Calu3 (cell line): ENCODE data around the gene RASGRF2. TPM values are rescaled to one million over a fixed set of nuclear protein-coding genes. Genes with fewer than 3 reads are reported as not detected.
"Not testable (repeated sequence)": the region's sequence is repeated elsewhere in the genome, so short reads cannot be mapped to it uniquely, and the experiment has no call there.

ENCODE experiments used
- BruUV-seq: library from RNA; stranded (reverse); fragments of 400-500 nt; replicated peaks from 2 replicates; lab custom pipeline; 2021; lab: Mats Ljungman, UMichigan
- CTCF ChIA-PET: fragments of 300-600 bp; sonication (Branson Sonifier 250); formaldehyde crosslinking; loops from one replicate; lab custom pipeline; 2022; ENCODE audit warnings: antibody characterized with exemption; lab: Charles Lee
- DNase-seq: peaks from one replicate; pipeline ENCODE4 v3.0.0; 2022
- H3K27ac Mint-ChIP-seq: one replicate; pipeline ENCODE4 v1.8.0; 2022; ENCODE audit warnings: mixed read lengths; ENCODE audit not compliant: unreplicated experiment
- H3K27me3 Mint-ChIP-seq: one replicate; pipeline ENCODE4 v1.8.0; 2022; ENCODE audit warnings: mixed read lengths; ENCODE audit not compliant: unreplicated experiment
- H3K36me3 Mint-ChIP-seq: one replicate; pipeline ENCODE4 v1.8.0; 2022; ENCODE audit warnings: mild to moderate bottlenecking, moderate library complexity, mixed read lengths; ENCODE audit not compliant: insufficient read depth, unreplicated experiment
- H3K4me1 Mint-ChIP-seq: one replicate; pipeline ENCODE4 v1.8.0; 2022; ENCODE audit warnings: mild to moderate bottlenecking, low read depth, mixed read lengths; ENCODE audit not compliant: unreplicated experiment
- H3K4me3 Mint-ChIP-seq: one replicate; pipeline ENCODE4 v1.8.0; 2022; ENCODE audit warnings: mild to moderate bottlenecking, low read depth, moderate library complexity, mixed read lengths; ENCODE audit not compliant: unreplicated experiment
- H3K9me3 Mint-ChIP-seq: one replicate; pipeline ENCODE4 v1.8.0; 2022; ENCODE audit warnings: low read depth, mixed read lengths; ENCODE audit not compliant: unreplicated experiment
- CTCF ChIP-seq: fragments of 200-600 bp; IDR thresholded peaks from one replicate; pipeline ENCODE4 v1.8.0; 2022; ENCODE audit warnings: antibody characterized with exemption; ENCODE audit not compliant: unreplicated experiment
- intact Hi-C: fragments of 100-400 bp; cut with micrococcal nuclease; formaldehyde crosslinking; loops from one replicate; pipeline ENCODE4 v1.10.0; 2022; ENCODE audit not compliant: unreplicated experiment
- total RNA-seq: library from RNA; stranded (reverse); gene quantifications from 2 replicates; pipeline ENCODE4 v1.2.3, GENCODE V29; 2022

Gene RASGRF2
- total RNA-seq, 1 experiment from 2014 or later = 27.7 TPM

- H3K9me3 Mint-ChIP-seq = peaks cover 3% of the 10 kb centered on the region
- H3K27ac Mint-ChIP-seq = no peak overlapping the region
- intact Hi-C loops = no loop called here
Observed at GRCh38 chr5:81022688-81023084, 62.5 kb downstream of the RASGRF2 start.

DNA sequence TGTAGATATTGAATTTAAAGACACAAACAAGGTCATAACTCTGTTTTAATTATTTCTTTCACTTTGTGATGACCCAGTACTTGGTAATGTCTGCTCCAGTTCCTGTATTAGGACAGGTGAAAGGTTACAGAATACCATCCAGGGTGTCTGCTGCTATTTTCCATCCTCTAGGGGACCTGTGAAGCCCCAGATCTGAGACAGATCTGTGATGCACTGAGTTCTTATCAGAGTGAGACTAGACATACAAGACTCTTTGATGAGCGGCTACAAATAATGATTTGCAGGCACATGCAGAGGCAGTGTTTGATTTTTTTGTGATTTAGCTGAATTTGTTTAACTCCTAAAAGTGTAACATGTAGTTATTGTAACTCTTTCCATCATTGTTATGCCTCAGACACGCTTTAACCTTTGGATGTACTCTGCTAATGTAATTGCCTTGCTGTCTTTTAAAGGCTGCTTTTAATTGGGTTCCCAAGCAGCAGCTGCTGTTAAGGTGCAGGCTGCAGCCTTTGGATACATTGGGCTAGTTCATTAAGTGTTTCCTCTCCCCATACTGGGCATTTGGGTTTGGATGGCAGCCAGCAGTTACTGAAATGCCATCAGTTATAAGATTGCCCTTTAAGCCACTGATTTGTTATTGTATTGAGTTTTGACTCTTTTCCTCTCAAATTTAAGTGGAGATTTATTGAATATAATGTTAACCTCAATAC, 63.3 kb downstream of the RASGRF2 start:
- Mint-ChIP-seq H3K4me1 (peaks cover 19% of the 10 kb centered on the region), H3K36me3 (no peaks in the 10 kb centered on the region), H3K27me3 (no peaks in the 10 kb centered on the region), H3K9me3 (peaks cover 3% of the 10 kb centered on the region), H3K27ac (no peak overlapping the region), H3K4me3 (no peak overlapping the region)
- intact Hi-C loops = no loop called here
- DNase-seq = no peak
- no peak for TF ChIP-seq CTCF
- BruUV-seq = no TSS peak
- CTCF ChIA-PET = interaction anchor here (0.6 kb wide), 1 partner anchor 1207 kb away, joined by 3 read pairs; no protein-coding TSS in a partner anchor

More at GRCh38 chr5:81022688-81023084, 62.5 kb downstream of the RASGRF2 start:
- no peaks in the 10 kb centered on the region for H3K36me3 Mint-ChIP-seq
- CTCF ChIA-PET = interaction anchor here (0.6 kb wide), 1 partner anchor 1208 kb away, joined by 3 read pairs; no protein-coding TSS in a partner anchor
- TF ChIP-seq CTCF = no peak
- H3K4me1 Mint-ChIP-seq = peaks cover 19% of the 10 kb centered on the region
- H3K4me3 Mint-ChIP-seq = no peak overlapping the region
- DNase-seq = no peak
- no TSS peak for BruUV-seq
- H3K27me3 Mint-ChIP-seq = no peaks in the 10 kb centered on the region

DNA sequence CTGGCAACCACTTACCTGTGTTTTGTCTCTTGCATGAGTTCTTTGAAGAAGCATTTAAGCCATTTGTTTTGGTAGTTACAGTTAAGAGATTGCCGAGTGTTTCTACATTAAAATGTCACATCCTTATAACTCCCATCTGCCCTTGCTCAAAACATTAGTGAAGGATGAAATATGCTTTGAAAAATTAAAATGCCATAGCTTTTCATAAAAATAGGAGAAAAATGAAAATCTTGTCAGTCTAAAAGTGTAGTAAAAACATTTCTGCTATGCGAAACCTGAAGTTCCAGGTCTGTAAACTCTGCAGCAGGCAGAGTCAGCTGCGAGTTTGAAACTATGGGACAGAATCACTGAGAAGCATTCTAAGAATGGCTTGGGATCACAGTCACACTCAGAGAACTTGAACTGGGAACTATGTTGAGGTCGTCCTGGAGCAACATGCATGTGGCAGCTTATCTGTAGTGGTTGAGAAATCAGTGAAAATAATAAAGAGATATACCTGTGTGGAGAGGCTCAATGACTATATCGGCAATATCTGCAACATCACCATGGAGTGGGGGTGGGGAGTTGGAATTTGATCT, 67.4 kb downstream of the RASGRF2 start:
- Mint-ChIP-seq H3K27me3 (no peaks in the 10 kb centered on the region), H3K27ac (no peak overlapping the region), H3K4me1 (no peaks in the 10 kb centered on the region), H3K4me3 (no peak overlapping the region), H3K9me3 (peaks cover 13% of the 10 kb centered on the region), H3K36me3 (no peaks in the 10 kb centered on the region)
- CTCF ChIA-PET = no interaction called here
- BruUV-seq = no TSS peak
- intact Hi-C loops = no loop called here
- no peak for DNase-seq
- no peak for TF ChIP-seq CTCF

DNA sequence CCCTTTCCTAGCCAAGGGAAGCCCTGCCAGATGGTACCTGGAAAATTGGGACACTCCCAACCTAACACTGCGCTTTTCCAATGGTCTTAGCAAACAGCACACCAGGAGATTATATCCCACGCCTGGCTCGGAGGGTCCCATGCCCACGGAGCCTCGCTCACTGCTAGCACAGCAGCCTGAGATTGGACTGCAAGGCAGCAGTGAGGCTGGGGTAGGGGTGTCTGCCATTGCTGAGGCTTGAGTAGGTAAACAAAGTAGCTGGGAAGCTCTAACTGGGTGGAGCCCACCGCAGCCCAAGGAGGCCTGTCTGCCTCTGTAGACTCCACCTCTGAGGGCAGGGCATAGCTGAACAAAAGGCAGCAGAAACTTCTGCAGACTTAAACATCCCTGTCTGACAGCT, 68.7 kb downstream of the RASGRF2 start:
- CTCF ChIA-PET = interaction anchor here (0.6 kb wide), 1 partner anchor 1281 kb away, joined by 3 read pairs; no protein-coding TSS in a partner anchor

DNA sequence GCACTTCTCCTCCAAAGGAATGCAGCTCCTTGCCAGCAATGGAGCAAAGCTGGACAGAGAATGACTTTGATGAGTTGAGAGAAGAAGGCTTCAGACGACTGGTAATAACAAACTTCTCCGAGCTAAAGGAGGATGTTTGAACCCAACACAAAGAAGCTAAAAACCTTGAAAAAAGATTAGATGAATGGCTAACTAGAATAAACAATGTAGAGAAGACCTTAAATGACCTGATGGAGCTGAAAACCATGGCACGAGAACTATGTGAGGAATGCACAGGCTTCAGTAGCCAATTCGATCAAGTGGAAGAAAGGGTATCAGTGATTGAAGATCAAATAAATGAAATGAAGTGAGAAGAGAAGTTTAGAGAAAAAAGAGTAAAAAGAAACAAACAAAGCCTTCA, 69.6 kb downstream of the RASGRF2 start:
- peaks cover 15% of the 10 kb centered on the region for H3K9me3 Mint-ChIP-seq
- H3K27ac Mint-ChIP-seq, BruUV-seq, H3K36me3 Mint-ChIP-seq, CTCF ChIA-PET, intact Hi-C loops, DNase-seq, H3K27me3 Mint-ChIP-seq, H3K4me3 Mint-ChIP-seq, H3K4me1 Mint-ChIP-seq: not testable (repeated sequence)

More for the DNA sequence above, 68.7 kb downstream of the RASGRF2 start:
- H3K4me1 Mint-ChIP-seq, DNase-seq, H3K4me3 Mint-ChIP-seq, BruUV-seq, H3K27ac Mint-ChIP-seq, H3K36me3 Mint-ChIP-seq, intact Hi-C loops, H3K27me3 Mint-ChIP-seq: not testable (repeated sequence)
- H3K9me3 Mint-ChIP-seq = peaks cover 15% of the 10 kb centered on the region

DNA sequence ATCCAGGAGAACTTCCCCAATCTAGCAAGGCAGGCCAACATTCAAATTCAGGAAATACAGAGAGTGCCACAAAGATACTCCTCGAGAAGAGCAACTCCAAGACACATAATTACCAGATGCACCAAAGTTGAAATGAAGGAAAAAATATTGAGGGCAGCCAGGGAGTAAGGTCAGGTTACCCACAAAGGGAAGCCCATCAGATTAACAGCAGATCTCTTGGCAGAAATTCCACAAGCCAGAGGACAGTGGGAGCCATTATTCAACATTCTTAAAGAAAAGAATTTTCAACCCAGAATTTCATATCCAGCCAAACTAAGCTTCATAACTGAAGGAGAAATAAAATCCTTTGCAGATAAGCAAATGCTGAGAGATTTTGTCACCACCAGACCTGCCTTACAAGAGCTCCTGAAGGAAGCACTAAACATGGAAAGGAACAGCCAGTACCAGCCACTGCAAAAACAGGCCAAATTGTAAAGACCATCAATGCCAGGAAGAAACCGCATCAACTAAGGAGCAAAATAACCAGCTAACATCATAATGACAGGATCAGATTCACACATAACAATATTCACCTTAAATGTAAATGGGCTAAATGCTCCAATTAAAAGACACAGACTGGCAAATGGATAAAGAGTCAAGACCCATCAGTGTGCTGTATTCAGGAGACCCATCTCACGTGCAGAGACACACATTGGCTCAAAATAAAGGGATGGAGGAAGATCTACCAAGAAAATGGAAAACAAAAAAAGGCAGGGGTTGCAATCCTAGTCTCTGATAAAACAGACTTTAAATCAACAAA, 70.3 kb downstream of the RASGRF2 start:
- BruUV-seq, intact Hi-C loops, H3K4me3 Mint-ChIP-seq, H3K4me1 Mint-ChIP-seq, H3K27ac Mint-ChIP-seq, H3K36me3 Mint-ChIP-seq, H3K27me3 Mint-ChIP-seq, CTCF ChIA-PET, DNase-seq: not testable (repeated sequence)
- peaks cover 15% of the 10 kb centered on the region for H3K9me3 Mint-ChIP-seq
